HG02763 (cell line): ENCODE results near the gene LGALSL.
"Not testable (repeated sequence)": the region's sequence is repeated elsewhere in the genome, so short reads cannot be mapped to it uniquely, and the experiment has no call there.

Experiments
- ATAC-seq: cut with Tn5 transposase; IDR thresholded peaks from one replicate; pipeline ENCODE4 v1.9.1; 2021; ENCODE audit warnings: mild to moderate bottlenecking, moderate library complexity; ENCODE audit not compliant: unreplicated experiment

The LGALSL gene

GRCh38 chr2:64442277-64442676 lies 11.7 kb upstream of the LGALSL start:
- ATAC-seq: no peak

- ATAC-seq: no peak
These were observed 11.0 kb upstream of the LGALSL start for GRCh38 chr2:64442801-64443429.

- not testable (repeated sequence) for ATAC-seq
These were observed 8.0 kb upstream of the LGALSL start for GRCh38 chr2:64445970-64446369.

- no peak for ATAC-seq
These were observed 6.5 kb upstream of the LGALSL start for GRCh38 chr2:64447317-64448040.

GRCh38 chr2:64448041-64448426 lies 5.9 kb upstream of the LGALSL start:
- no peak for ATAC-seq

GRCh38 chr2:64451051-64451450 lies 2.9 kb upstream of the LGALSL start:
- no peak for ATAC-seq

- peak; percentile 52 for ATAC-seq
These were observed 697 bp downstream of the LGALSL start for GRCh38 chr2:64454386-64455332.

- ATAC-seq: no peak
These were observed 1.6 kb downstream of the LGALSL start for GRCh38 chr2:64455545-64455944.

GRCh38 chr2:64456293-64456692 lies 2.3 kb downstream of the LGALSL start:
- ATAC-seq: no peak

GRCh38 chr2:64457524-64457923 lies 3.6 kb downstream of the LGALSL start:
- no peak for ATAC-seq

- no peak for ATAC-seq
These were observed 5.6 kb downstream of the LGALSL start for GRCh38 chr2:64459575-64459974.

- ATAC-seq: no peak
These were observed 6.4 kb downstream of the LGALSL start for GRCh38 chr2:64460330-64460729.

- no peak for ATAC-seq
These were observed 7.5 kb downstream of the LGALSL start for GRCh38 chr2:64461271-64462058.

GRCh38 chr2:64462171-64462570 lies 8.2 kb downstream of the LGALSL start:
- no peak for ATAC-seq

GRCh38 chr2:64462940-64463700 lies 9.2 kb downstream of the LGALSL start:
- no peak for ATAC-seq

GRCh38 chr2:64463781-64464180 lies 9.8 kb downstream of the LGALSL start:
- no peak for ATAC-seq

- no peak for ATAC-seq
These were observed 12.6 kb downstream of the LGALSL start for GRCh38 chr2:64466478-64467085.

- no peak for ATAC-seq
These were observed 13.3 kb downstream of the LGALSL start for GRCh38 chr2:64467096-64467843.

GRCh38 chr2:64469261-64469660 lies 15.3 kb downstream of the LGALSL start:
- no peak for ATAC-seq
